EL (cell line): ENCODE results near the gene ZFPL1.
A peak's percentile ranks its signal among the peaks of the same experiment; 100 is the strongest.

ENCODE experiments used
- DNase-seq: peaks from one replicate; pipeline ENCODE4 v3.0.0-alpha.2; 2016

Gene ZFPL1

DNA sequence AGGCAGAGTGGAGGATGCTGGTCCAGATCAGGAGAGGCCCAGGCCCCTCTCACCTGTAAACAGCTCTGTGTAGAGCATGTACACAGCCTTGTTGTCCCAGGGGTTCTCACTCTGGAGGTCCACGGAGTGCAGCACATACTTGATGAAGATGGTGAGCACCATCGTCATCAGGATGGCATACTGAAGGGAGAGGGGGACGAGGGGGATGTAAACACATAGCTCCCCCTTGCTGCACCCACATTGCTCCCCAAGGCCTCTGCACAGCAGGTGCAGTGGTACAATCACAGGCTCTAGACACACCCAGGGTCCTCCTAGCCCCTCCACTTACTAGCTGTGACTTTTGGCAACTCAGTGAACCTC lies 47.4 kb downstream of the ZFPL1 start:
- DNase-seq: no peak

DNA sequence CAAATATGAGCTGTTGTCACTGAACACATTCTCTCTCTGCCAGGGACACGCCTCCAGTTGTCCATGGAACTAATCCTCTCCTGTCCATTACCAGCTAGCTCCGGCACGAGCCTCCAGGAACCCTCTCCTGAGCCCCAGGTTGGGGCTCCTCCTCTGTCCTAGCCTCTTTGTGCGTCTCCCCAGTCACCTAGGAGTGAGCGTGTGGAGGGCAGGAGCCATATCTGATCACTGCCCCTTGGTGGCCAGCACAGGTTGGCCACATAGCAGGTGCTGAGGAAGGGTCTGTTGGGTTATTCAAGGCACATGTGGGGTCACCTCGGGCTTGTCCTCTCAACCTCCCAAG lies 47.8 kb downstream of the ZFPL1 start:
- no peak for DNase-seq

- no peak for DNase-seq
These were observed 48.4 kb downstream of the ZFPL1 start for GRCh38 chr11:65132238-65132987.

- DNase-seq: peak; percentile 29
These were observed 49.1 kb downstream of the ZFPL1 start for GRCh38 chr11:65132988-65133700.

GRCh38 chr11:65133724-65134123 lies 49.7 kb downstream of the ZFPL1 start:
- DNase-seq: no peak

DNA sequence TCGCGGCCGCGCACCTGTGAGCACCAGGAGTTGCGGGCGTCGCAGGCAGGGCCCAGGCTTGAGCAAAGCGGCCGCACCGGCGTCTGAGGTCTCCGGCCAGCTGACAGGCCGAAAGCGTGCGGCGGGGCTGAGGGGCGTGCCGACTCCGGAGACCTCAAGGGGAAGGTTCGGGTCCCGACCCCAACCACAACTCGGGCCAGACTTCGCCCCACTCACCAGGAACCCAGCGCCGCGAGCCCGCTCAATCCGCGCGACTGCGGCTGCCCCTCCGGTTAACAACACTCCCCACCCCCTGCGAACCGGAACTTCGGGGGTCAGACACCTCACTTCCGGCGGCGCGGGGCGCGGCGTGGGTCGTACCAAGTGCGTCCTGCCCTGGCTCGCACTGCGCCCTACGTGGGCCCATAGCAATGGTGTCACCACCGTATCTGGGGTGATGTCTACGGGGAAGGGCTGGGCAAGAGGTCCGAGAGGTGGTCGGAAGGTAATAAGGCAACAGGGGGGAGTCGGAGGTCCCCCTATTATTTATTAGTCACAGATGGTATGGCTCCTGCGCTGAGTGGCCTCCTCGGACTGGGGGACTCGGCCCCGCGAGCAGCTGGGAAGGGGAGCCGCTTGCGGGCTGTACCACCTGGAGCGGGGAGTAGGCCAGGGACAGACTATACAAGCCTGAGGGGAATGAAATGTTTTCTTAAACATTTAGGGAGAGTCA lies 50.4 kb downstream of the ZFPL1 start, which contains the start of gene SYVN1:
Gene SYVN1 (minus strand): TSS at position 280 of the 712 bp plus-strand sequence. CDS start 918 bp downstream, outside the sequence.
- DNase-seq: peak; percentile 86

DNA sequence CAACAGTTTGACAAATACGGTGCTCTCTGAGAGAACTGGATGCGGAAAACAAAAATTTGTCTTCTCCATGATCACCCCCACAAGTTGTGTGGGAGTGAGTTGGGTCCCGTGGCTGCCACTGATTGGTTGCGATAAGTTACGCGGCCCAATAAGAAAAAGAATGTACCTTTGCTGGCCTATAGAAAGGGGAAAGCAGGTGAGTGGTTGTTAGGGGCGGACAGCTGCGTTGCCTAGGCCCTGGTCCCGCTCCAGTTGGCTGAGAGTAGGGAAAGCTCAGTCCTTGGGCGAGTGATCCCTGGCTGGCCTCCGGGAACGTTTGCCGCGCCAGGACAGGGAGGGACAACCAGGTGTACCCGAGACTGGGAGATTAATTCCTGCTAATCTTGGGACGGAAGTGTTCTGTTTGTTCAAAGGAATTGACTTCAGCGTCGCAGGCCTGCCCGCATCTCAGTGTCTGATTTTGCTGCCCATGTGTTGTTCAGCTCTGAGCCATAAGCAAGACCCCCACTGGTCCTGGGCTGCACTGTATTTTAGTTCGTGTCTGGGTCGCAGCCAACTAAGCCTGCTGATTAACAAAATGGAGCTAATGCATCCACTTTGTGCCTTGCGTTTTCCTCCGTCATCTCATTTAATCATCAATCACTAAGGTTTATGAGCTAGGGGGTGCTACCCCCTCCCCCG lies 51.1 kb downstream of the ZFPL1 start:
- peak; percentile 97 for DNase-seq

DNA sequence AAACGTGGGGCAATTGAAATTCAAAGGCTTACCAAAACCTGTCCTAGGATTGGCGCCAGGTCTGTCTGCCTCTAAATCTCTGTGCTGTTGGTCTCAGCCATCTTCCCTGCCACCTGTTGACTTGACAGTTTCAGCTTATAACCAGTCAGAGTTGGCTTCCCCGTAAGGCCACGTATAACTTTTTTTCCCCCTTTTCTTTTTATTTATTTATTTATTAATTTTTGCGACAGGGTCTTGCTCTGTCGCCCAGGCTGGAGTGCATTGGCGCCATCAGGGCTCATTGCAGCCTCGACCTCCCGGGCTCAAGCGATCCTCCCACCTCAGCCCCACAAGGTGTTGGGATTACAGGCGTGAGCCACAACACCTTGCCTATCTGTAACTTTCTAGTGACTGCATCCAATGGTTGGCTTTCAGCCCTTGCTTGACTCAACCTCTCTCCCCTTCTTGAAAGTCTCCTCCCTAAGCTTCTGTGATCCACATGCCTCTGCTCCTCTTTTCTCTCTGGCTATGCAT lies 51.7 kb downstream of the ZFPL1 start:
- no peak for DNase-seq

DNA sequence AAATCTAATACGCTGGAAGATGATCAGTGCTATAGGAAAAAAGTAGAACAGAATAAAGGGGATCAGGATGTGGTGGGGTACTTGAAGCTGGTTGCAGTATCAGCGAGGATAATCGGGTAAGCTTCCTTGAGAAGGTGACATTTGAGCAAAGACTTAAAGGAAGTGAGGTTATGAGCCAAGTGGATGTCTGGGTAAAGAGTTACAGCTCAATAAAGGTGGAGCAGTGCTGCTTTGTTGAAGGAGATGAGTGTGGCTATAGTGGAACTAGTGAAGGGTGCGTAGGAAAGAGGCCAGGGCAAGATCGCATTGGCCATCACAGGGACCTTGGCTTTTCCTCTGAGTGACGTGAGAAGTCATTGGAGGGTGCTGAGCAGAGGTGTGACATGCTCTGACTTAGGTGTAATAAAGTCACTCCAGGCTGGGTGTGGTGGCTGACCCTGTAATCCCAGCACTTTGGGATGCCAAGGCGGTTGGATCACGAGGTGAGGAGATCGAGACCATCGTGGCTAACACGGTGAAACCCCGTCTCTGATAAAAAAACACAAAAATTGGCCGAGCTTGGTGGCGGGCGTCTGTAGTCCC lies 52.6 kb downstream of the ZFPL1 start:
- no peak for DNase-seq
